Astrocyte (in vitro differentiated cells and primary cell): ENCODE data around the gene MNT. TPM values are rescaled to one million over a fixed set of nuclear protein-coding genes. Genes with fewer than 3 reads are reported as not detected.

Experiments
- DNase-seq: peaks from one replicate; pipeline ENCODE4 v3.0.0-alpha.2; 2010; ENCODE audit warnings: low read depth
- FAIRE-seq: peaks from 2 replicates; lab custom pipeline; 2011; peaks lifted over from hg19 to GRCh38; lab: Jason Lieb, UNC
- H2AFZ ChIP-seq: 2 replicates; pipeline ENCODE4 v1.6.0; 2012; ENCODE audit warnings: low read depth, low read length, inconsistent platforms
- H3K27ac ChIP-seq: 2 replicates; pipeline ENCODE4 v1.5.1; 2011; ENCODE audit warnings: low read depth, low read length, inconsistent platforms
- H3K27me3 ChIP-seq: 2 replicates; pipeline ENCODE4 v1.6.0; 2011; ENCODE audit warnings: low read length, inconsistent platforms; ENCODE audit not compliant: insufficient read depth
- H3K36me3 ChIP-seq: 2 replicates; pipeline ENCODE4 v1.5.1; 2011; ENCODE audit warnings: low read length, inconsistent platforms; ENCODE audit not compliant: insufficient read depth
- H3K4me1 ChIP-seq: 2 replicates; pipeline ENCODE4 v1.5.1; 2011; ENCODE audit warnings: low read length, inconsistent platforms; ENCODE audit not compliant: insufficient read depth
- H3K4me2 ChIP-seq: 2 replicates; pipeline ENCODE4 v1.6.0; 2012; ENCODE audit warnings: low read length, inconsistent platforms
- H3K4me3 ChIP-seq: 2 replicates; pipeline ENCODE4 v1.5.1; 2011; ENCODE audit warnings: low read depth, mild to moderate bottlenecking, low read length, inconsistent platforms; ENCODE audit not compliant: insufficient read depth
- H3K79me2 ChIP-seq: 2 replicates; pipeline ENCODE4 v1.6.0; 2012; ENCODE audit warnings: mild to moderate bottlenecking, low read length, inconsistent platforms; ENCODE audit not compliant: insufficient read depth
- H3K9ac ChIP-seq: 2 replicates; pipeline ENCODE4 v1.6.0; 2012; ENCODE audit warnings: mild to moderate bottlenecking, low read length, inconsistent platforms
- H3K9me3 ChIP-seq: 2 replicates; pipeline ENCODE4 v1.5.1; 2012; ENCODE audit warnings: low read depth, mild to moderate bottlenecking, low read length, inconsistent platforms; ENCODE audit not compliant: insufficient read depth
- H4K20me1 ChIP-seq: 2 replicates; pipeline ENCODE4 v1.6.0; 2012; ENCODE audit warnings: low read length, inconsistent platforms; ENCODE audit not compliant: insufficient read depth
- H3K27ac Mint-ChIP-seq: one replicate; pipeline ENCODE4 v1.8.0; 2021; ENCODE audit warnings: mild to moderate bottlenecking, mixed read lengths; ENCODE audit not compliant: unreplicated experiment
- H3K27me3 Mint-ChIP-seq: one replicate; pipeline ENCODE4 v1.8.0; 2021; ENCODE audit warnings: low read depth, mixed read lengths; ENCODE audit not compliant: unreplicated experiment
- H3K36me3 Mint-ChIP-seq: one replicate; pipeline ENCODE4 v1.8.0; 2021; ENCODE audit warnings: low read depth, mixed read lengths; ENCODE audit not compliant: unreplicated experiment
- H3K4me1 Mint-ChIP-seq: one replicate; pipeline ENCODE4 v1.8.0; 2021; ENCODE audit warnings: low read depth, mixed read lengths; ENCODE audit not compliant: unreplicated experiment
- H3K4me3 Mint-ChIP-seq: one replicate; pipeline ENCODE4 v1.8.0; 2021; ENCODE audit warnings: mild to moderate bottlenecking, moderate library complexity, mixed read lengths; ENCODE audit not compliant: unreplicated experiment
- H3K9me3 Mint-ChIP-seq: one replicate; pipeline ENCODE4 v1.8.0; 2021; ENCODE audit warnings: mild to moderate bottlenecking, mixed read lengths; ENCODE audit not compliant: unreplicated experiment
- EZH2 ChIP-seq: IDR thresholded peaks from 2 replicates; pipeline ENCODE4 v1.6.1; 2012; ENCODE audit warnings: mild to moderate bottlenecking, low read length, inconsistent platforms; ENCODE audit not compliant: insufficient read depth
- total RNA-seq: library from RNA; stranded (reverse); gene quantifications from 2 replicates; pipeline ENCODE4 v1.2.1, GENCODE V29; 2021
- TF ChIP-seq, protein P1 (sequence below): IDR thresholded peaks from 2 replicates; pipeline ENCODE4 v1.5.1; 2011; ENCODE audit warnings: low read depth, mild to moderate bottlenecking, inconsistent platforms, low read length, moderate library complexity; ENCODE audit not compliant: insufficient read depth

The MNT gene
- total RNA-seq, 1 donor from 2014 or later, result 29.1 TPM

- no peak overlapping the region for H3K27ac Mint-ChIP-seq
- peaks cover 9% of the 10 kb centered on the region for H3K36me3 Mint-ChIP-seq
- Histone ChIP-seq H4K20me1 (peaks cover 6% of the 10 kb centered on the region), H3K4me2 (no peak overlapping the region), H3K79me2 (no peaks in the 10 kb centered on the region), H3K27me3 (no peaks in the 10 kb centered on the region), H3K9me3 (no peaks in the 10 kb centered on the region), H3K36me3 (peaks cover 8% of the 10 kb centered on the region), H2AFZ (no peak overlapping the region), H3K9ac (no peak overlapping the region), H3K4me3 (no peak overlapping the region), H3K27ac (no peak overlapping the region), H3K4me1 (peaks cover 10% of the 10 kb centered on the region)
- H3K9me3 Mint-ChIP-seq, result no peaks in the 10 kb centered on the region
- no peaks in the 10 kb centered on the region for H3K27me3 Mint-ChIP-seq
- no peak overlapping the region for H3K4me3 Mint-ChIP-seq
- DNase-seq (no peak), FAIRE-seq (no peak)
- TF ChIP-seq, protein P1, sequence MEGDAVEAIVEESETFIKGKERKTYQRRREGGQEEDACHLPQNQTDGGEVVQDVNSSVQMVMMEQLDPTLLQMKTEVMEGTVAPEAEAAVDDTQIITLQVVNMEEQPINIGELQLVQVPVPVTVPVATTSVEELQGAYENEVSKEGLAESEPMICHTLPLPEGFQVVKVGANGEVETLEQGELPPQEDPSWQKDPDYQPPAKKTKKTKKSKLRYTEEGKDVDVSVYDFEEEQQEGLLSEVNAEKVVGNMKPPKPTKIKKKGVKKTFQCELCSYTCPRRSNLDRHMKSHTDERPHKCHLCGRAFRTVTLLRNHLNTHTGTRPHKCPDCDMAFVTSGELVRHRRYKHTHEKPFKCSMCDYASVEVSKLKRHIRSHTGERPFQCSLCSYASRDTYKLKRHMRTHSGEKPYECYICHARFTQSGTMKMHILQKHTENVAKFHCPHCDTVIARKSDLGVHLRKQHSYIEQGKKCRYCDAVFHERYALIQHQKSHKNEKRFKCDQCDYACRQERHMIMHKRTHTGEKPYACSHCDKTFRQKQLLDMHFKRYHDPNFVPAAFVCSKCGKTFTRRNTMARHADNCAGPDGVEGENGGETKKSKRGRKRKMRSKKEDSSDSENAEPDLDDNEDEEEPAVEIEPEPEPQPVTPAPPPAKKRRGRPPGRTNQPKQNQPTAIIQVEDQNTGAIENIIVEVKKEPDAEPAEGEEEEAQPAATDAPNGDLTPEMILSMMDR, result no peak
- TF ChIP-seq EZH2, result no peak
- H3K4me1 Mint-ChIP-seq, result peaks cover 16% of the 10 kb centered on the region
These were observed 22.0 kb downstream of the MNT start for GRCh38 chr17:2378905-2379304.

DNA sequence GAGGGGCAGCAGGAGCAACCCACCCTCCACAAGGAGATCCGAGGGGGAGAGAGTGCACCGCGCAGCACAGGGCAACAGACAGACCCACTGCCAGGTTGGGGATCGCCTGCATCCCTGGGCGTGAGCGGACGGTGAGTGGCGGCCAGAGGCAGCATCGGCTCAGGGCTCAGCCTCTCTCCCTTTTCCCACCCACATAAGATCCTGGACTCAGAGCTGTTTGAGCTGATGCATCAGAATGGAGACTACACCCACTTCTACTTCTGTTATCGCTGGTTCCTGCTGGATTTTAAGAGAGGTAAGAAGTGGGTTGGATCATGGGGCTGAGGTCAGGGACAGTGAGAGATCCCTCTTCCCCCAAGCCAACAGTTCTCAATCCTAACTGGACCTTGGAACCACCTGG is 23.2 kb downstream of the MNT start:
- Histone ChIP-seq H3K79me2 (no peaks in the 10 kb centered on the region), H3K4me2 (no peak overlapping the region), H3K9ac (no peak overlapping the region), H3K36me3 (peaks cover 5% of the 10 kb centered on the region), H3K27ac (no peak overlapping the region), H3K9me3 (no peaks in the 10 kb centered on the region), H4K20me1 (peaks cover 6% of the 10 kb centered on the region), H3K27me3 (no peaks in the 10 kb centered on the region), H2AFZ (no peak overlapping the region), H3K4me3 (no peak overlapping the region), H3K4me1 (peaks cover 5% of the 10 kb centered on the region)
- no peak overlapping the region for H3K27ac Mint-ChIP-seq
- DNase-seq (no peak), FAIRE-seq (no peak)
- TF ChIP-seq, protein P1, result no peak
- no peak for TF ChIP-seq EZH2
- peaks cover 11% of the 10 kb centered on the region for H3K36me3 Mint-ChIP-seq
- no peaks in the 10 kb centered on the region for H3K9me3 Mint-ChIP-seq
- H3K27me3 Mint-ChIP-seq, result no peaks in the 10 kb centered on the region
- H3K4me3 Mint-ChIP-seq, result no peak overlapping the region
- H3K4me1 Mint-ChIP-seq, result peaks cover 11% of the 10 kb centered on the region

GRCh38 chr17:2376107-2376506 is 24.8 kb downstream of the MNT start:
- Histone ChIP-seq H3K9ac (no peak overlapping the region), H2AFZ (no peak overlapping the region), H3K27ac (no peak overlapping the region), H3K4me2 (no peak overlapping the region), H3K36me3 (peaks cover 5% of the 10 kb centered on the region), H3K79me2 (no peaks in the 10 kb centered on the region), H3K4me3 (no peak overlapping the region), H3K4me1 (no peaks in the 10 kb centered on the region), H3K27me3 (no peaks in the 10 kb centered on the region), H4K20me1 (no peaks in the 10 kb centered on the region), H3K9me3 (no peaks in the 10 kb centered on the region)
- peaks cover 8% of the 10 kb centered on the region for H3K4me1 Mint-ChIP-seq
- FAIRE-seq (no peak), DNase-seq (no peak)
- no peak overlapping the region for H3K4me3 Mint-ChIP-seq
- H3K36me3 Mint-ChIP-seq, result peaks cover 15% of the 10 kb centered on the region
- H3K27ac Mint-ChIP-seq, result no peak overlapping the region
- TF ChIP-seq EZH2, result no peak
- TF ChIP-seq, protein P1, result no peak
- no peaks in the 10 kb centered on the region for H3K9me3 Mint-ChIP-seq
- H3K27me3 Mint-ChIP-seq, result no peaks in the 10 kb centered on the region
